ENCODE data around the gene NQO2. TPM values are rescaled to one million over a fixed set of nuclear protein-coding genes. Genes with fewer than 3 reads are reported as not detected.
"Not testable (repeated sequence)": the region's sequence is repeated elsewhere in the genome, so short reads cannot be mapped to it uniquely, and the experiment has no call there.

The NQO2 gene
- total and polyA plus RNA-seq, 11 donors = 37.0 to 85.4 (median 62.8) TPM

- no peaks in the 10 kb centered on the region for H3K36me3 ChIP-seq
Measured at GRCh38 chr6:3045777-3046176, 46.1 kb downstream of the NQO2 start.

DNA sequence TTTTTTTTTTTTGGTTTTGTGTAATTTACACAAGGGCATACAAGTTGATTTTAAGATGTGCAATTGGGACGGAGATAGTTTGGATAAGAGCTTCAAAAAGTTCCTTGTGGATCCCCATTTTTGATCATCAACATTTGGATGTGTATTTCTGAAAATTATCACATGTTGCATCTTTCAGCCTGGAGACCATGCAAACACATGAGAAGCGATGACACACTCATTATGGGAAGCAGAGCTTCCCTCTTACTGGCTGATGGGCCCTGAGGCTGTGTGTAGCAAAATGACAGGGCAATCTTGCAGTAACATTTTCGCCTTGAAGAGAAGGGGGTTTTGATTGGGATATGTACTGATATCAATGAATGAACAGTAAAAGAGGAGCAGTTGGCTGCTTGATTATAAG lies 46.6 kb downstream of the NQO2 start:
- ATAC-seq = no peak
- intact Hi-C loops (cut with DNase I) = no loop called here

More at GRCh38 chr6:3045777-3046176, 46.1 kb downstream of the NQO2 start:
- DNase-seq = no peak
- WGBS, 4 donors = 50 to 75% (median 61%) methylated on average over 1 of the region's 1 CpG
- no peak overlapping the region for H3K27ac ChIP-seq
- ATAC-seq = no peak
- no peak overlapping the region for H3K4me3 ChIP-seq
- intact Hi-C loops (cut with DNase I) = no loop called here
- H3K27me3 ChIP-seq = no peaks in the 10 kb centered on the region
- TF ChIP-seq, protein P1, sequence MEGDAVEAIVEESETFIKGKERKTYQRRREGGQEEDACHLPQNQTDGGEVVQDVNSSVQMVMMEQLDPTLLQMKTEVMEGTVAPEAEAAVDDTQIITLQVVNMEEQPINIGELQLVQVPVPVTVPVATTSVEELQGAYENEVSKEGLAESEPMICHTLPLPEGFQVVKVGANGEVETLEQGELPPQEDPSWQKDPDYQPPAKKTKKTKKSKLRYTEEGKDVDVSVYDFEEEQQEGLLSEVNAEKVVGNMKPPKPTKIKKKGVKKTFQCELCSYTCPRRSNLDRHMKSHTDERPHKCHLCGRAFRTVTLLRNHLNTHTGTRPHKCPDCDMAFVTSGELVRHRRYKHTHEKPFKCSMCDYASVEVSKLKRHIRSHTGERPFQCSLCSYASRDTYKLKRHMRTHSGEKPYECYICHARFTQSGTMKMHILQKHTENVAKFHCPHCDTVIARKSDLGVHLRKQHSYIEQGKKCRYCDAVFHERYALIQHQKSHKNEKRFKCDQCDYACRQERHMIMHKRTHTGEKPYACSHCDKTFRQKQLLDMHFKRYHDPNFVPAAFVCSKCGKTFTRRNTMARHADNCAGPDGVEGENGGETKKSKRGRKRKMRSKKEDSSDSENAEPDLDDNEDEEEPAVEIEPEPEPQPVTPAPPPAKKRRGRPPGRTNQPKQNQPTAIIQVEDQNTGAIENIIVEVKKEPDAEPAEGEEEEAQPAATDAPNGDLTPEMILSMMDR (IDR thresholded peaks at IDR 0.05) = no peak
- TF ChIP-seq POLR2A (IDR thresholded peaks at IDR 0.05) = no peak
- peaks cover 0 to 8% (median 0%) of the 10 kb centered on the region in 12 donors for H3K4me1 ChIP-seq
- H3K9me3 ChIP-seq = no peaks in the 10 kb centered on the region

DNA sequence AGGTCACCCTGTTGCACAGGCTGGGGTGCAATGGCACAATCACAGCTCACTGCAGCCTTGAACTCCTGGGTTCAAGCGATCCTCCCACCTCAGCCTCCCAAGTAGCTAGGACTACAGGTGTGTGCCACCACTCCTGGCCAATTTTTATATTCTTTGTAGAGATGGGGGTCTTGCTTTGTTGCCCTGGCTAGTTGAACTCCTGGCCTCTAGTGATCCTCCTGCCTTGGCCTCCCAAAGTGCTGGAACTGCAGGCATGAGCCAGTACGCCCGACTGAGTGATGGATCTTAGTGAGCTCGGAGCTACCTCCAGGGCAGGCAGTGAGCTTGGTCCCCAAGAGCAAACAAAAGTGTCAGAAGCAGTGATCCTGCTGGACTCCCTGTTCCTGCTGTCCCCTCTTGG lies 48.3 kb downstream of the NQO2 start:
- H3K4me1 ChIP-seq; H3K4me3 ChIP-seq; intact Hi-C loops (cut with DNase I); H3K27me3 ChIP-seq; ATAC-seq; DNase-seq; H3K27ac ChIP-seq; H3K36me3 ChIP-seq; H3K9me3 ChIP-seq: not testable (repeated sequence)
- 79 to 97% (median 91%) methylated on average over 4 of the region's 4 CpGs for WGBS, 4 donors

More for the DNA sequence above, 46.6 kb downstream of the NQO2 start:
- WGBS, 4 donors = 90 to 93% (median 91%) methylated on average over 3 of the region's 3 CpGs
- H3K27me3 ChIP-seq = no peaks in the 10 kb centered on the region
- H3K36me3 ChIP-seq = no peaks in the 10 kb centered on the region
- H3K4me3 ChIP-seq = no peak overlapping the region
- no peak for DNase-seq
- peaks cover 0 to 8% (median 0%) of the 10 kb centered on the region in 12 donors for H3K4me1 ChIP-seq
- H3K9me3 ChIP-seq = no peaks in the 10 kb centered on the region
- no peak for TF ChIP-seq POLR2A (IDR thresholded peaks at IDR 0.05)
- TF ChIP-seq, protein P1 (IDR thresholded peaks at IDR 0.05) = no peak
- no peak overlapping the region for H3K27ac ChIP-seq

DNA sequence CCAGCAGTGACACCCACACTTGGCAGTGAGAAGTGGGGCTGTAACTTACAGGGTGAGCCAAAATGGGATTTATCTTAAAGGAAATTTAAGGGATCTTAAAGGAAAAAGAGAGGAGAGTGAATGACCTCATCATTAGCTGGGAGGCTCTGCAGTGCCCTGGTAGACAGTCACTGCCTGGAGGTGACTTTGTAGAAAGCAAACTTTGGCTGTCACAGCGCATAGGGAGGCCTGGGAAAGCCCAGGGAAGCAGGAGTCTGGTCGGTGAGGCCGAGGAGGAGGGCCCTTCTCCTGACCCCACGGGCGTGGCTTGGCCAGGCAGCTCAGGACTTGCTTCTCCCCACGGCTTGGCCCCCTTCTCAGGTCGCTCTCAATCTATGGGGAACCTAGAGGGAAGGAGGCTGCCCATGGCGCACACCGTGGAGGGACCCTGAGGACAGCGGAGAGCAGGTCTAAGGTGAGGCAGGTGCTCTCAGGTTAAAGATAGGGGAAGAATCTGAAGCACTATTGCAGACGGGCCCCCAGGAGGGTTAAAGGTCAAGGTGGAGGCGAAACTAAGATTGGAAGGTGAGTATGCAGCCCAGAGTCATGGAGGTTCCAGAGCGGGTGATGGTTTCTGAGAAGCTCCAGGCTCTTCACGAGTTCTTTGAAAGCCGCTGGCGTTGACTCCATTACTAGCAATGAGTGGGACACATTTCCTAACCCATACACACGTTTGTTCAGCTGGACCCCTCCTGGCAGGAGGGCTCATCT lies 53.0 kb downstream of the NQO2 start:
- no peak for ATAC-seq
- Histone ChIP-seq H3K4me1 (peaks cover 0 to 31% (median 16%) of the 10 kb centered on the region in 12 donors), H3K27ac (peak overlapping the region in 1 of 12 donors; percentile 69), H3K27me3 (no peaks in the 10 kb centered on the region), H3K4me3 (peak overlapping the region in 1 of 12 donors; percentile 59), H3K36me3 (no peaks in the 10 kb centered on the region), H3K9me3 (no peaks in the 10 kb centered on the region)
- TF ChIP-seq, protein P1 (IDR thresholded peaks at IDR 0.05) = no peak
- no peak for TF ChIP-seq POLR2A (IDR thresholded peaks at IDR 0.05)
- intact Hi-C loops (cut with DNase I) = loop anchor here in 8 of 10 donors (1.0 to 10.0 kb wide), 4 partner anchors 28 to 210 kb away; partner anchors contain the start of genes SERPINB1 (in 5 of the 8) and NQO2 (in 1 of the 8)
- no peak for DNase-seq
- WGBS, 4 donors = 83 to 89% (median 86%) methylated on average over 16 to 17 of the region's 17 CpGs

Data from heart left ventricle (tissue), 16 donors.